ENCODE data around the gene MOCOS. TPM values are rescaled to one million over a fixed set of nuclear protein-coding genes. Genes with fewer than 3 reads are reported as not detected.

Gene MOCOS
- total RNA-seq, 1 experiment from 2014 or later: 5.5 TPM

DNA sequence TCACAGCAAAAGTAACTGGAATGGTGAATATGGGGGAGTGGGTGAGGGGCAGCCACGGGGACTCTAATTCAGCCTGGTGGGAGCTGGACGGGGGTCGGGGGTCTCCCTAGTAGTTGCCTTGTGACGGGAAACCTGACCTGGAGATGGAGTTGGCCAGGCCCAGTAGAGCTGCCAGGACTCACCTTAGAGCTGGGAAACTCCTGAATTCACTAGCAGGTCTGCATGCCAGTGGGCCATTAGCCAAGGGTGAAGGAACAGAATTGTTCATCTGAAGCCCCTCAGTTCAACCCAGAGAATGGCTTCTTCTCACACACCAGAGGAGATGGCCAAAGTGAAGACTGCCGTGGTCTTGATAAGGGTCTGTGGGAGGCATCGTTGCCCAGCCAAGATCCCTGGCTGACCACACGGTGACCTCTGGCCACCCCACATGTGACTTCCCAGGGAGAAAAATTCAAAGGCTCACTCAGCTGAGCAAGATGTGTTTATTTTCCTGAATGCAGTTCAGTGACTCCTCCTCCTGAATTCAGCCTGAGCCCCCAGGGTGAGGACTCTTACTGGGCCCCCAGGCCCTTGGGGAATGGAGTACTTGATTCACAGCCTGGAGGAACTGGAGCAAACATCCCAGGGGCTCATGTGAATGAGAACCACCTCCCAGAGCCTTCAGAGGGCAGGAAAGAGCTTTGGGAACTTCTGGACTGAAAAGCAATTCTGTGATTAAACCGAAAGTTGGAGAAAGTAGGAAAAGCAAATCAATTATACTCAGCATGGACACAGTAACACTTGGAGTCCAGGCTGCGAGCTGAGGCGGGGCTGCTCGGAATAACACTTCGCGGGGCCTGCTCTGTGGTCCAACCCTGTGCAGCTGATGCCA is 25.2 kb downstream of the MOCOS start:
- H3K9me3 Mint-ChIP-seq (ENCODE audit: unreplicated experiment): no peaks in the 10 kb centered on the region
- no peak for DNase-seq
- BruUV-seq (replicated peaks): no TSS peak
- Histone ChIP-seq H3K36me3 (ENCODE audit: control insufficient read depth, insufficient read depth, low read length) (no peaks in the 10 kb centered on the region), H3K4me3 (ENCODE audit: low read depth, low read length) (no peak overlapping the region), H3K4me1 (no peaks in the 10 kb centered on the region), H3K27me3 (replicated peaks; ENCODE audit: control insufficient read depth, insufficient read depth, low read length) (no peaks in the 10 kb centered on the region), H3K9me3 (no peaks in the 10 kb centered on the region)
- no peaks in the 10 kb centered on the region for H3K27me3 Mint-ChIP-seq (ENCODE audit: insufficient read depth, unreplicated experiment)
- TF ChIP-seq, protein P1, sequence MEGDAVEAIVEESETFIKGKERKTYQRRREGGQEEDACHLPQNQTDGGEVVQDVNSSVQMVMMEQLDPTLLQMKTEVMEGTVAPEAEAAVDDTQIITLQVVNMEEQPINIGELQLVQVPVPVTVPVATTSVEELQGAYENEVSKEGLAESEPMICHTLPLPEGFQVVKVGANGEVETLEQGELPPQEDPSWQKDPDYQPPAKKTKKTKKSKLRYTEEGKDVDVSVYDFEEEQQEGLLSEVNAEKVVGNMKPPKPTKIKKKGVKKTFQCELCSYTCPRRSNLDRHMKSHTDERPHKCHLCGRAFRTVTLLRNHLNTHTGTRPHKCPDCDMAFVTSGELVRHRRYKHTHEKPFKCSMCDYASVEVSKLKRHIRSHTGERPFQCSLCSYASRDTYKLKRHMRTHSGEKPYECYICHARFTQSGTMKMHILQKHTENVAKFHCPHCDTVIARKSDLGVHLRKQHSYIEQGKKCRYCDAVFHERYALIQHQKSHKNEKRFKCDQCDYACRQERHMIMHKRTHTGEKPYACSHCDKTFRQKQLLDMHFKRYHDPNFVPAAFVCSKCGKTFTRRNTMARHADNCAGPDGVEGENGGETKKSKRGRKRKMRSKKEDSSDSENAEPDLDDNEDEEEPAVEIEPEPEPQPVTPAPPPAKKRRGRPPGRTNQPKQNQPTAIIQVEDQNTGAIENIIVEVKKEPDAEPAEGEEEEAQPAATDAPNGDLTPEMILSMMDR (IDR thresholded peaks at IDR 0.05; ENCODE audit: insufficient read depth in 1 of 2, low read depth in 1 of 2, low read length in 1 of 2, severe bottlenecking in 1 of 2, unreplicated experiment in 1 of 2): no peak
- no peaks in the 10 kb centered on the region for H3K36me3 Mint-ChIP-seq (ENCODE audit: insufficient read depth, unreplicated experiment)
- POLR2A ChIA-PET: no interaction called here
- no peak overlapping the region for H3K4me3 Mint-ChIP-seq (ENCODE audit: unreplicated experiment)
- no peaks in the 10 kb centered on the region for H3K4me1 Mint-ChIP-seq (ENCODE audit: low read depth, unreplicated experiment)
- CTCF ChIA-PET: no interaction called here
- intact Hi-C loops (cut with micrococcal nuclease; ENCODE audit: unreplicated experiment): no loop called here
- no peak overlapping the region for H3K27ac Mint-ChIP-seq (ENCODE audit: unreplicated experiment)

- Mint-ChIP-seq H3K9me3 (ENCODE audit: unreplicated experiment) (no peaks in the 10 kb centered on the region), H3K4me3 (ENCODE audit: unreplicated experiment) (no peak overlapping the region), H3K27ac (ENCODE audit: unreplicated experiment) (no peak overlapping the region), H3K27me3 (ENCODE audit: insufficient read depth, unreplicated experiment) (no peaks in the 10 kb centered on the region), H3K4me1 (ENCODE audit: low read depth, unreplicated experiment) (no peaks in the 10 kb centered on the region), H3K36me3 (ENCODE audit: insufficient read depth, unreplicated experiment) (no peaks in the 10 kb centered on the region)
- intact Hi-C loops (cut with micrococcal nuclease; ENCODE audit: unreplicated experiment): no loop called here
- Histone ChIP-seq H3K4me1 (no peaks in the 10 kb centered on the region), H3K9me3 (no peaks in the 10 kb centered on the region), H3K27me3 (replicated peaks; ENCODE audit: control insufficient read depth, insufficient read depth, low read length) (no peaks in the 10 kb centered on the region), H3K36me3 (ENCODE audit: control insufficient read depth, insufficient read depth, low read length) (no peaks in the 10 kb centered on the region), H3K4me3 (ENCODE audit: low read depth, low read length) (no peak overlapping the region)
- CTCF ChIA-PET: no interaction called here
- no peak for DNase-seq
- TF ChIP-seq, protein P1 (IDR thresholded peaks at IDR 0.05; ENCODE audit: insufficient read depth in 1 of 2, low read depth in 1 of 2, low read length in 1 of 2, severe bottlenecking in 1 of 2, unreplicated experiment in 1 of 2): no peak
- BruUV-seq (replicated peaks): no TSS peak
- POLR2A ChIA-PET: no interaction called here
Observed at GRCh38 chr18:36214811-36215210, 27.5 kb downstream of the MOCOS start.

DNA sequence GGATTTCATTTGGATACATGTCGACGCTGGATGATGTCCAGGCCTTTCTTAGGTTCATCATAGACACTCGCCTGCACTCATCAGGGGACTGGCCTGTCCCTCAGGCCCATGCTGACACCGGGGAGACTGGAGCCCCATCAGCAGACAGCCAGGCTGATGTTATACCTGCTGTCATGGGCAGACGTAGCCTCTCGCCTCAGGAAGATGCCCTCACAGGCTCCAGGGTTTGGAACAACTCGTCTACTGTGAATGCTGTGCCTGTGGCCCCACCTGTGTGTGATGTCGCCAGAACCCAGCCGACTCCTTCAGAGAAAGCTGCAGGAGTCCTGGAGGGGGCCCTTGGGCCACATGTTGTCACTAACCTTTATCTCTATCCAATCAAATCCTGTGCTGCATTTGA is 28.3 kb downstream of the MOCOS start:
- no TSS peak for BruUV-seq (replicated peaks)
- no peak overlapping the region for H3K4me3 Mint-ChIP-seq (ENCODE audit: unreplicated experiment)
- ChIA-PET POLR2A (no interaction called here), CTCF (no interaction called here)
- H3K9me3 Mint-ChIP-seq (ENCODE audit: unreplicated experiment): no peaks in the 10 kb centered on the region
- no peaks in the 10 kb centered on the region for H3K4me1 Mint-ChIP-seq (ENCODE audit: low read depth, unreplicated experiment)
- no peaks in the 10 kb centered on the region for H3K4me1 ChIP-seq
- no peaks in the 10 kb centered on the region for H3K36me3 ChIP-seq (ENCODE audit: control insufficient read depth, insufficient read depth, low read length)
- H3K27me3 Mint-ChIP-seq (ENCODE audit: insufficient read depth, unreplicated experiment): no peaks in the 10 kb centered on the region
- no peaks in the 10 kb centered on the region for H3K36me3 Mint-ChIP-seq (ENCODE audit: insufficient read depth, unreplicated experiment)
- H3K27ac Mint-ChIP-seq (ENCODE audit: unreplicated experiment): no peak overlapping the region
- no peaks in the 10 kb centered on the region for H3K9me3 ChIP-seq
- H3K27me3 ChIP-seq (replicated peaks; ENCODE audit: control insufficient read depth, insufficient read depth, low read length): no peaks in the 10 kb centered on the region
- H3K4me3 ChIP-seq (ENCODE audit: low read depth, low read length): no peak overlapping the region
- intact Hi-C loops (cut with micrococcal nuclease; ENCODE audit: unreplicated experiment): no loop called here
- no peak for DNase-seq
- TF ChIP-seq, protein P1 (IDR thresholded peaks at IDR 0.05; ENCODE audit: insufficient read depth in 1 of 2, low read depth in 1 of 2, low read length in 1 of 2, severe bottlenecking in 1 of 2, unreplicated experiment in 1 of 2): no peak
